Astrocyte (in vitro differentiated cells and primary cell): ENCODE results near the gene ARHGEF2. TPM values are rescaled to one million over a fixed set of nuclear protein-coding genes. Genes with fewer than 3 reads are reported as not detected.

ENCODE experiments used
- DNase-seq: peaks from one replicate; pipeline ENCODE4 v3.0.0-alpha.2; 2010; ENCODE audit warnings: low read depth
- FAIRE-seq: peaks from 2 replicates; lab custom pipeline; 2011; peaks lifted over from hg19 to GRCh38; lab: Jason Lieb, UNC
- H2AFZ ChIP-seq: 2 replicates; pipeline ENCODE4 v1.6.0; 2012; ENCODE audit warnings: low read depth, low read length, inconsistent platforms
- H3K27ac ChIP-seq: 2 replicates; pipeline ENCODE4 v1.5.1; 2011; ENCODE audit warnings: low read depth, low read length, inconsistent platforms
- H3K27me3 ChIP-seq: 2 replicates; pipeline ENCODE4 v1.6.0; 2011; ENCODE audit warnings: low read length, inconsistent platforms; ENCODE audit not compliant: insufficient read depth
- H3K36me3 ChIP-seq: 2 replicates; pipeline ENCODE4 v1.5.1; 2011; ENCODE audit warnings: low read length, inconsistent platforms; ENCODE audit not compliant: insufficient read depth
- H3K4me1 ChIP-seq: 2 replicates; pipeline ENCODE4 v1.5.1; 2011; ENCODE audit warnings: low read length, inconsistent platforms; ENCODE audit not compliant: insufficient read depth
- H3K4me2 ChIP-seq: 2 replicates; pipeline ENCODE4 v1.6.0; 2012; ENCODE audit warnings: low read length, inconsistent platforms
- H3K4me3 ChIP-seq: 2 replicates; pipeline ENCODE4 v1.5.1; 2011; ENCODE audit warnings: low read depth, mild to moderate bottlenecking, low read length, inconsistent platforms; ENCODE audit not compliant: insufficient read depth
- H3K79me2 ChIP-seq: 2 replicates; pipeline ENCODE4 v1.6.0; 2012; ENCODE audit warnings: mild to moderate bottlenecking, low read length, inconsistent platforms; ENCODE audit not compliant: insufficient read depth
- H3K9ac ChIP-seq: 2 replicates; pipeline ENCODE4 v1.6.0; 2012; ENCODE audit warnings: mild to moderate bottlenecking, low read length, inconsistent platforms
- H3K9me3 ChIP-seq: 2 replicates; pipeline ENCODE4 v1.5.1; 2012; ENCODE audit warnings: low read depth, mild to moderate bottlenecking, low read length, inconsistent platforms; ENCODE audit not compliant: insufficient read depth
- H4K20me1 ChIP-seq: 2 replicates; pipeline ENCODE4 v1.6.0; 2012; ENCODE audit warnings: low read length, inconsistent platforms; ENCODE audit not compliant: insufficient read depth
- H3K27ac Mint-ChIP-seq: one replicate; pipeline ENCODE4 v1.8.0; 2021; ENCODE audit warnings: mild to moderate bottlenecking, mixed read lengths; ENCODE audit not compliant: unreplicated experiment
- H3K27me3 Mint-ChIP-seq: one replicate; pipeline ENCODE4 v1.8.0; 2021; ENCODE audit warnings: low read depth, mixed read lengths; ENCODE audit not compliant: unreplicated experiment
- H3K36me3 Mint-ChIP-seq: one replicate; pipeline ENCODE4 v1.8.0; 2021; ENCODE audit warnings: low read depth, mixed read lengths; ENCODE audit not compliant: unreplicated experiment
- H3K4me1 Mint-ChIP-seq: one replicate; pipeline ENCODE4 v1.8.0; 2021; ENCODE audit warnings: low read depth, mixed read lengths; ENCODE audit not compliant: unreplicated experiment
- H3K4me3 Mint-ChIP-seq: one replicate; pipeline ENCODE4 v1.8.0; 2021; ENCODE audit warnings: mild to moderate bottlenecking, moderate library complexity, mixed read lengths; ENCODE audit not compliant: unreplicated experiment
- H3K9me3 Mint-ChIP-seq: one replicate; pipeline ENCODE4 v1.8.0; 2021; ENCODE audit warnings: mild to moderate bottlenecking, mixed read lengths; ENCODE audit not compliant: unreplicated experiment
- EZH2 ChIP-seq: IDR thresholded peaks from 2 replicates; pipeline ENCODE4 v1.6.1; 2012; ENCODE audit warnings: mild to moderate bottlenecking, low read length, inconsistent platforms; ENCODE audit not compliant: insufficient read depth
- total RNA-seq: library from RNA; stranded (reverse); gene quantifications from 2 replicates; pipeline ENCODE4 v1.2.1, GENCODE V29; 2021
- TF ChIP-seq, protein P1 (sequence below): IDR thresholded peaks from 2 replicates; pipeline ENCODE4 v1.5.1; 2011; ENCODE audit warnings: low read depth, mild to moderate bottlenecking, inconsistent platforms, low read length, moderate library complexity; ENCODE audit not compliant: insufficient read depth

Gene ARHGEF2
- total RNA-seq, 1 donor from 2014 or later = 99.3 TPM

DNA sequence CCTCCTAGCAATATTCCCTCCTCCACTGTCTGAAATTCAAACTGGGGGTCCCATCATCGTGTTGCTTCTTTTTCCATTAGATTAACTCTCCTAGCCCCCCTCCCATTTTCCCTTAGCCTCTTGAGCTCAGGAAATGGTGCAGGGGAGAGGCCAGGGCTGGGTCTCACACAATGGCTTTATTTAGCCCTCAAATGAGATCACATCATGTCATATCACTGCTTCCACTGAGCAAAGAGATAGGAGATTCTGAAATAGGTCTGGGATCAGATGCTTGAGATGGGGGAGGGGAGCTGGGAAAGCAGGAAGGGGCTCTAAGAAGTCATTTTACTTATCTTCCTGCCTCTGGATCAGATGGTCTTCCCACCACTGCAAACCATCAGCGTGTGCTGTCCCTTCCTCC lies 17.8 kb upstream of the ARHGEF2 start:
- FAIRE-seq (no peak), DNase-seq (no peak)
- H3K79me2 ChIP-seq = no peaks in the 10 kb centered on the region
- TF ChIP-seq, protein P1, sequence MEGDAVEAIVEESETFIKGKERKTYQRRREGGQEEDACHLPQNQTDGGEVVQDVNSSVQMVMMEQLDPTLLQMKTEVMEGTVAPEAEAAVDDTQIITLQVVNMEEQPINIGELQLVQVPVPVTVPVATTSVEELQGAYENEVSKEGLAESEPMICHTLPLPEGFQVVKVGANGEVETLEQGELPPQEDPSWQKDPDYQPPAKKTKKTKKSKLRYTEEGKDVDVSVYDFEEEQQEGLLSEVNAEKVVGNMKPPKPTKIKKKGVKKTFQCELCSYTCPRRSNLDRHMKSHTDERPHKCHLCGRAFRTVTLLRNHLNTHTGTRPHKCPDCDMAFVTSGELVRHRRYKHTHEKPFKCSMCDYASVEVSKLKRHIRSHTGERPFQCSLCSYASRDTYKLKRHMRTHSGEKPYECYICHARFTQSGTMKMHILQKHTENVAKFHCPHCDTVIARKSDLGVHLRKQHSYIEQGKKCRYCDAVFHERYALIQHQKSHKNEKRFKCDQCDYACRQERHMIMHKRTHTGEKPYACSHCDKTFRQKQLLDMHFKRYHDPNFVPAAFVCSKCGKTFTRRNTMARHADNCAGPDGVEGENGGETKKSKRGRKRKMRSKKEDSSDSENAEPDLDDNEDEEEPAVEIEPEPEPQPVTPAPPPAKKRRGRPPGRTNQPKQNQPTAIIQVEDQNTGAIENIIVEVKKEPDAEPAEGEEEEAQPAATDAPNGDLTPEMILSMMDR = no peak
- no peak for TF ChIP-seq EZH2
- Mint-ChIP-seq H3K4me1 (no peaks in the 10 kb centered on the region), H3K36me3 (peaks cover 2% of the 10 kb centered on the region), H3K27me3 (peaks cover 25% of the 10 kb centered on the region), H3K9me3 (no peaks in the 10 kb centered on the region), H3K27ac (no peak overlapping the region), H3K4me3 (no peak overlapping the region)
- no peaks in the 10 kb centered on the region for H3K27me3 ChIP-seq
- no peak overlapping the region for H3K9ac ChIP-seq
- H3K4me1 ChIP-seq = no peaks in the 10 kb centered on the region
- H3K9me3 ChIP-seq = no peaks in the 10 kb centered on the region
- no peaks in the 10 kb centered on the region for H3K36me3 ChIP-seq
- no peak overlapping the region for H3K27ac ChIP-seq
- no peak overlapping the region for H3K4me2 ChIP-seq
- H4K20me1 ChIP-seq = no peaks in the 10 kb centered on the region
- no peak overlapping the region for H3K4me3 ChIP-seq
- no peak overlapping the region for H2AFZ ChIP-seq

DNA sequence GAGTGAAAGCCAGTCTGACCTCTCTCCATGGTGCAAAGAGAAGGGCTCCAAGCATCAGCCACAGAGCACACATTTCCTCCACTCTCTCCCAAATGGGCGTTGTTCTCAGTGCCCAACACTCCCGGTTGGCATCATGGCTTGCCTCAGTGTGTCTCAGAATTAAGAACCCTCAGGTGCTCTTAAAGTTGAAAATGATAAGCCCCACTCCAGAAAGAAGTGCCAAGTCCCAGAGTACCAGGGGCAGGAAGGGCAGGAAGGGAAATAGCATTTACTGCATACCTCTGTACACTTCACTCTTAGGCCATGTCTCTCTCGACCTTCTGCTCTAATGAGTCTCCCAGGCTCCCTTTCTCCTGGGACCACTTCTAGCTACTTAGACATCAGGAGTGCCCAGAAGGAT lies 15.2 kb upstream of the ARHGEF2 start:
- H4K20me1 ChIP-seq = no peaks in the 10 kb centered on the region
- H3K27me3 ChIP-seq = no peaks in the 10 kb centered on the region
- no peak overlapping the region for H3K27ac ChIP-seq
- H3K4me3 ChIP-seq = no peak overlapping the region
- H3K79me2 ChIP-seq = no peaks in the 10 kb centered on the region
- H3K9me3 Mint-ChIP-seq = no peaks in the 10 kb centered on the region
- H3K9ac ChIP-seq = no peak overlapping the region
- peak overlapping the region; percentile 66 for H3K27ac Mint-ChIP-seq
- H3K27me3 Mint-ChIP-seq = peaks cover 25% of the 10 kb centered on the region
- no peaks in the 10 kb centered on the region for H3K36me3 ChIP-seq
- no peak overlapping the region for H3K4me3 Mint-ChIP-seq
- no peak for FAIRE-seq
- H3K36me3 Mint-ChIP-seq = peaks cover 2% of the 10 kb centered on the region
- no peak for DNase-seq
- H2AFZ ChIP-seq = no peak overlapping the region
- H3K4me1 Mint-ChIP-seq = no peaks in the 10 kb centered on the region
- no peak overlapping the region for H3K4me2 ChIP-seq
- H3K4me1 ChIP-seq = peaks cover 6% of the 10 kb centered on the region
- H3K9me3 ChIP-seq = no peaks in the 10 kb centered on the region
- no peak for TF ChIP-seq EZH2

DNA sequence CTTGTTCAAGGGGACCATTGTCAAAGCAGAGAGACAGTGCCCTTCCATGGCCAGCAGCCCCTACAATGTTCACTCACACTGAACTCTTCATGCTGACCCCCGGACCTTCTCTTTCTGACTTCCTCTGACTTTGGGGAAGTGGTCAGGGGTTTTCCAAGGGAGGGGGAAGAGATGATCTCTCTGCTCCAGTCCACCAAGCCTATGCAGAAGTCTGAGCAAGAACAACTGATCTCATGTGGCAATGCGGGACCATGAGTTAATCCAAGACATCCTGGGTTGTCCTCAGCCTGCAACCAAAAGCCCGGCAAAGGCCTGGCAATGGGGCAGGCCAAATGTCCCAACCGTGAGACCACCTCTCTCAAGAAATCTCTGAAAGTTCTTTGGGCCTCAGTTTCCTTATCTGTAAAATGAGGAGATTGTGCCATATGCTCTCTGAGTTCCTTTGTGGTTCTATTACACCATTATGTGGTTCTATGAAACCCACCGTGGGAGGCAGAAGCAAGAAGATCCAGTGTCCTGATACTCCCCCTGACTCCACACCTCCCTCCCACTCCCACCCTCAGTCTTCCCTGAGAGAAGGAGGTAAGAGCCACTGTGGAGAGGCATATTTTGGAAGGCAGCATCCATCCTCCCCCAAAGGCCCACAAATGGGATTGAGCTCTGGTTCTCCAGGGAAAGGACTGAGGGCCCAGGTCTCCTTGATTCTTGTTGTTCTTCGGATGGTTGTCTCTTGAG lies 11.8 kb upstream of the ARHGEF2 start:
- peaks cover 4% of the 10 kb centered on the region for H3K36me3 Mint-ChIP-seq
- no peak for DNase-seq
- Histone ChIP-seq H3K27ac (no peak overlapping the region), H3K36me3 (no peaks in the 10 kb centered on the region), H3K27me3 (no peaks in the 10 kb centered on the region), H4K20me1 (no peaks in the 10 kb centered on the region), H3K4me3 (no peak overlapping the region), H2AFZ (no peak overlapping the region), H3K9ac (no peak overlapping the region), H3K4me2 (no peak overlapping the region), H3K9me3 (no peaks in the 10 kb centered on the region), H3K4me1 (peaks cover 6% of the 10 kb centered on the region), H3K79me2 (no peaks in the 10 kb centered on the region)
- no peaks in the 10 kb centered on the region for H3K9me3 Mint-ChIP-seq
- peaks cover 16% of the 10 kb centered on the region for H3K27me3 Mint-ChIP-seq
- no peak for TF ChIP-seq EZH2
- TF ChIP-seq, protein P1 = no peak
- no peak overlapping the region for H3K4me3 Mint-ChIP-seq
- H3K27ac Mint-ChIP-seq = no peak overlapping the region
- no peak for FAIRE-seq
- no peaks in the 10 kb centered on the region for H3K4me1 Mint-ChIP-seq
